ENCODE measurements around the gene AXIN1.

DNA sequence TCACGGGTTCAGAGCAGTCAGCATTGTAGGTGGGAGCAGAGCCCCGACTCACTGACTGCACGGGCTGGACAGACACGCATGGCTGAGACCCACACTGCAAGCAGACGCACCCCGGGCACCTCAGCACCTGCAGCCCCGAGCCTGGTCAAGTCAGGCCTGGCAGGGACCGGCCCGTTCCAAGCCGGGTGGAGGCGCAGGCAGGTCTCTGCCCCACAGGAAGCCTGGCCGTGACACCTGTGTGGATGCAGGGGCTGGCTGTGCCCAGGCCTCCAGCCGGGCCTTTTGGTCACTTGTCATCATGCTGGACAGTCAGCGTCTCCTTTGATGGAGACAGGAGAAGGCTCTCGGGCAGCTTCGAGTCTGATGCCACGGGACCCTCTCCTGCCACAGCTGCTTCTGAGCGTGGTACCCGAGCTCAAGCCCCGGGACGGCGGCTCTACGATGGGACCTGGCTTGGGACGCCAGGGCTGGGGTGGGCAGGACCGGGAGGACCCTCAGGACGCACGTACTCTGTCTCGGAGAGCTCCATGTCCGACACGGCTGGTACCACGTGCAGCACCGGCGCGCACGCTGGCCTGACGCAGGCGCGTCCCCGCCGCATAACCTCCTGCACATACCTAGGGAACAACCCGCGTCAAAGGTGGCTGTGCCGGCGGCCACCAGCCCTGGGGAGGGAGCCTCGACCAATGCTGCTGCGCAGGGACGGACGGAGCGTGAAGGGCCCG, 61.7 kb downstream of the AXIN1 start:
- TF ChIP-seq, protein P1, sequence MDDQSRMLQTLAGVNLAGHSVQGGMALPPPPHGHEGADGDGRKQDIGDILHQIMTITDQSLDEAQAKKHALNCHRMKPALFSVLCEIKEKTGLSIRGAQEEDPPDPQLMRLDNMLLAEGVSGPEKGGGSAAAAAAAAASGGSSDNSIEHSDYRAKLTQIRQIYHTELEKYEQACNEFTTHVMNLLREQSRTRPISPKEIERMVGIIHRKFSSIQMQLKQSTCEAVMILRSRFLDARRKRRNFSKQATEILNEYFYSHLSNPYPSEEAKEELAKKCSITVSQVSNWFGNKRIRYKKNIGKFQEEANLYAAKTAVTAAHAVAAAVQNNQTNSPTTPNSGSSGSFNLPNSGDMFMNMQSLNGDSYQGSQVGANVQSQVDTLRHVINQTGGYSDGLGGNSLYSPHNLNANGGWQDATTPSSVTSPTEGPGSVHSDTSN (IDR thresholded peaks at IDR 0.05) = no peak
- TF ChIP-seq MAFK (IDR thresholded peaks at IDR 0.05; ENCODE audit: partially characterized antibody) (no peak), POLR2A (IDR thresholded peaks at IDR 0.05; ENCODE audit: low read length) (no peak), BHLHE40 (IDR thresholded peaks at IDR 0.05; ENCODE audit: low read depth, low read length) (no peak), KDM5A (IDR thresholded peaks at IDR 0.05) (no peak), HEYL (CRISPR knock-in tag; IDR thresholded peaks at IDR 0.05) (no peak), SMC3 (IDR thresholded peaks at IDR 0.05) (no peak), KDM1A (IDR thresholded peaks at IDR 0.05; ENCODE audit: low read depth) (no peak)
- TF ChIP-seq, protein P2, sequence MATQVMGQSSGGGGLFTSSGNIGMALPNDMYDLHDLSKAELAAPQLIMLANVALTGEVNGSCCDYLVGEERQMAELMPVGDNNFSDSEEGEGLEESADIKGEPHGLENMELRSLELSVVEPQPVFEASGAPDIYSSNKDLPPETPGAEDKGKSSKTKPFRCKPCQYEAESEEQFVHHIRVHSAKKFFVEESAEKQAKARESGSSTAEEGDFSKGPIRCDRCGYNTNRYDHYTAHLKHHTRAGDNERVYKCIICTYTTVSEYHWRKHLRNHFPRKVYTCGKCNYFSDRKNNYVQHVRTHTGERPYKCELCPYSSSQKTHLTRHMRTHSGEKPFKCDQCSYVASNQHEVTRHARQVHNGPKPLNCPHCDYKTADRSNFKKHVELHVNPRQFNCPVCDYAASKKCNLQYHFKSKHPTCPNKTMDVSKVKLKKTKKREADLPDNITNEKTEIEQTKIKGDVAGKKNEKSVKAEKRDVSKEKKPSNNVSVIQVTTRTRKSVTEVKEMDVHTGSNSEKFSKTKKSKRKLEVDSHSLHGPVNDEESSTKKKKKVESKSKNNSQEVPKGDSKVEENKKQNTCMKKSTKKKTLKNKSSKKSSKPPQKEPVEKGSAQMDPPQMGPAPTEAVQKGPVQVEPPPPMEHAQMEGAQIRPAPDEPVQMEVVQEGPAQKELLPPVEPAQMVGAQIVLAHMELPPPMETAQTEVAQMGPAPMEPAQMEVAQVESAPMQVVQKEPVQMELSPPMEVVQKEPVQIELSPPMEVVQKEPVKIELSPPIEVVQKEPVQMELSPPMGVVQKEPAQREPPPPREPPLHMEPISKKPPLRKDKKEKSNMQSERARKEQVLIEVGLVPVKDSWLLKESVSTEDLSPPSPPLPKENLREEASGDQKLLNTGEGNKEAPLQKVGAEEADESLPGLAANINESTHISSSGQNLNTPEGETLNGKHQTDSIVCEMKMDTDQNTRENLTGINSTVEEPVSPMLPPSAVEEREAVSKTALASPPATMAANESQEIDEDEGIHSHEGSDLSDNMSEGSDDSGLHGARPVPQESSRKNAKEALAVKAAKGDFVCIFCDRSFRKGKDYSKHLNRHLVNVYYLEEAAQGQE (IDR thresholded peaks at IDR 0.05) = no peak
- TF ChIP-seq, protein P3, sequence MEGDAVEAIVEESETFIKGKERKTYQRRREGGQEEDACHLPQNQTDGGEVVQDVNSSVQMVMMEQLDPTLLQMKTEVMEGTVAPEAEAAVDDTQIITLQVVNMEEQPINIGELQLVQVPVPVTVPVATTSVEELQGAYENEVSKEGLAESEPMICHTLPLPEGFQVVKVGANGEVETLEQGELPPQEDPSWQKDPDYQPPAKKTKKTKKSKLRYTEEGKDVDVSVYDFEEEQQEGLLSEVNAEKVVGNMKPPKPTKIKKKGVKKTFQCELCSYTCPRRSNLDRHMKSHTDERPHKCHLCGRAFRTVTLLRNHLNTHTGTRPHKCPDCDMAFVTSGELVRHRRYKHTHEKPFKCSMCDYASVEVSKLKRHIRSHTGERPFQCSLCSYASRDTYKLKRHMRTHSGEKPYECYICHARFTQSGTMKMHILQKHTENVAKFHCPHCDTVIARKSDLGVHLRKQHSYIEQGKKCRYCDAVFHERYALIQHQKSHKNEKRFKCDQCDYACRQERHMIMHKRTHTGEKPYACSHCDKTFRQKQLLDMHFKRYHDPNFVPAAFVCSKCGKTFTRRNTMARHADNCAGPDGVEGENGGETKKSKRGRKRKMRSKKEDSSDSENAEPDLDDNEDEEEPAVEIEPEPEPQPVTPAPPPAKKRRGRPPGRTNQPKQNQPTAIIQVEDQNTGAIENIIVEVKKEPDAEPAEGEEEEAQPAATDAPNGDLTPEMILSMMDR (IDR thresholded peaks at IDR 0.05) = no peak
